ENCODE results near the gene AVPR2.

Gene AVPR2

GRCh38 chrX:153885968-153886903 lies 18.2 kb upstream of the AVPR2 start, which contains the start of gene L1CAM:
Gene L1CAM, minus strand, starts transcription at chrX:153886173. Its CDS starts 10,337 bp downstream, at chrX:153875836.
- TF ChIP-seq CTCF (IDR thresholded peaks at IDR 0.05; ENCODE audit: insufficient read depth, low read depth, low read length, missing control alignments) = no peak
- no peak within 1 kb of the TSS for H3K4me3 ChIP-seq (ENCODE audit: low read depth, low read length)
- DNase-seq (ENCODE audit: low read depth) = no peak

GRCh38 chrX:153886915-153887314 lies 17.6 kb upstream of the AVPR2 start:
- no peak for TF ChIP-seq CTCF (IDR thresholded peaks at IDR 0.05; ENCODE audit: insufficient read depth, low read depth, low read length, missing control alignments)
- DNase-seq (ENCODE audit: low read depth) = no peak
- no peak overlapping the region for H3K4me3 ChIP-seq (ENCODE audit: low read depth, low read length)

- TF ChIP-seq CTCF (IDR thresholded peaks at IDR 0.05; ENCODE audit: insufficient read depth, low read depth, low read length, missing control alignments) = no peak
- H3K4me3 ChIP-seq (ENCODE audit: low read depth, low read length) = no peak overlapping the region
- DNase-seq (ENCODE audit: low read depth) = no peak
These were observed 17.1 kb upstream of the AVPR2 start for GRCh38 chrX:153887385-153887784.

- no peak overlapping the region for H3K4me3 ChIP-seq (ENCODE audit: low read depth, low read length)
- TF ChIP-seq CTCF (IDR thresholded peaks at IDR 0.05; ENCODE audit: insufficient read depth, low read depth, low read length, missing control alignments) = no peak
- DNase-seq (ENCODE audit: low read depth) = no peak
These were observed 16.1 kb upstream of the AVPR2 start for GRCh38 chrX:153888344-153888743.

- no peak for TF ChIP-seq CTCF (IDR thresholded peaks at IDR 0.05; ENCODE audit: insufficient read depth, low read depth, low read length, missing control alignments)
- DNase-seq (ENCODE audit: low read depth) = no peak
- H3K4me3 ChIP-seq (ENCODE audit: low read depth, low read length) = no peak overlapping the region
These were observed 15.3 kb upstream of the AVPR2 start for GRCh38 chrX:153889123-153889522.

- no peak for DNase-seq (ENCODE audit: low read depth)
- no peak for TF ChIP-seq CTCF (IDR thresholded peaks at IDR 0.05; ENCODE audit: insufficient read depth, low read depth, low read length, missing control alignments)
- no peak overlapping the region for H3K4me3 ChIP-seq (ENCODE audit: low read depth, low read length)
These were observed 6.6 kb upstream of the AVPR2 start for GRCh38 chrX:153897899-153898298.
